Fibroblast of lung (primary cell): ENCODE measurements around the gene BCL2L13.

ENCODE experiments used
- CTCF ChIP-seq, 2 donors: IDR thresholded peaks in 1 of 2; conservative IDR thresholded peaks in 1 of 2; 1 replicate in 1 of 2; 2 replicates in 1 of 2; pipeline ENCODE4 v1.5.1; 2011 to 2012; ENCODE audit warnings: low read length in 2 of 2, control low read depth in 1 of 2, inconsistent platforms in 1 of 2, low read depth in 1 of 2, mild to moderate bottlenecking in 1 of 2
- EZH2 ChIP-seq: IDR thresholded peaks from 2 replicates; pipeline ENCODE4 v1.5.1; 2012; ENCODE audit warnings: low read length, control low read depth, mild to moderate bottlenecking; ENCODE audit errors: missing control alignments

- TF ChIP-seq CTCF (conservative IDR thresholded peaks at IDR 0.05 in 1 of 2, IDR thresholded peaks at IDR 0.05 in 1 of 2; ENCODE audit: low read depth in 1 of 2, low read length in 2 of 2) (no peak), EZH2 (no peak)
Observed at GRCh38 chr22:17631076-17631565, 7.4 kb upstream of the BCL2L13 start.
